Suprapubic skin (tissue), 4 donors: ENCODE data around the gene SLC15A4. TPM values are rescaled to one million over a fixed set of nuclear protein-coding genes. Genes with fewer than 3 reads are reported as not detected.

ENCODE experiments used
- DNase-seq, 2 donors: peaks; one replicate each; pipeline ENCODE4 v3.0.0-alpha.2; 2019; ENCODE audit warnings: low spot score in 2 of 2
- H3K27ac ChIP-seq: fragments of 200-600 bp; sonication (generic); one replicate; pipeline ENCODE4 v1.5.1; 2019
- H3K27me3 ChIP-seq: fragments of 200-600 bp; sonication (generic); one replicate; pipeline ENCODE4 v1.5.1; 2019
- H3K36me3 ChIP-seq: fragments of 200-600 bp; sonication (generic); one replicate; pipeline ENCODE4 v1.5.1; 2019
- H3K4me1 ChIP-seq: fragments of 200-600 bp; sonication (generic); one replicate; pipeline ENCODE4 v1.5.1; 2019
- H3K4me3 ChIP-seq: fragments of 200-600 bp; sonication (generic); one replicate; pipeline ENCODE4 v1.5.1; 2019; ENCODE audit warnings: mild to moderate bottlenecking
- H3K9me3 ChIP-seq: fragments of 200-600 bp; sonication (generic); one replicate; pipeline ENCODE4 v1.5.1; 2019
- CTCF ChIP-seq, 2 donors: fragments of 200-600 bp in 1 of 2; fragments of 450-650 bp in 1 of 2; sonication (generic) in 1 of 2; IDR thresholded peaks; one replicate each; pipeline ENCODE4 v1.5.1; 2016 to 2019; ENCODE audit warnings: antibody characterized with exemption in 2 of 2, mild to moderate bottlenecking in 1 of 2, moderate library complexity in 1 of 2
- EP300 ChIP-seq: sonication (generic); formaldehyde crosslinking; IDR thresholded peaks from one replicate; pipeline ENCODE4 v1.6.1; 2017; ENCODE audit warnings: antibody characterized with exemption
- POLR2A ChIP-seq, 2 donors: fragments of 450-650 bp; IDR thresholded peaks; one replicate each; pipeline ENCODE4 v1.6.1; 2017; ENCODE audit warnings: antibody characterized with exemption in 2 of 2, mild to moderate bottlenecking in 2 of 2, moderate library complexity in 2 of 2
- POLR2AphosphoS5 ChIP-seq, 3 donors: sonication (generic); formaldehyde crosslinking; IDR thresholded peaks; one replicate each; pipeline ENCODE4 v1.6.1; 2017; ENCODE audit warnings: antibody characterized with exemption in 3 of 3
- WGBS: methylation state at CpG from one replicate; pipeline ENCODE4 v1.1.5; 2018; 5-methylcytosine and 5-hydroxymethylcytosine counted together
- total RNA-seq, 4 donors: library from RNA; depleted of rRNA; stranded (reverse); fragments of >200 nt; gene quantifications; one replicate each; pipeline ENCODE4 v1.1.0, GENCODE V29; 2016

The SLC15A4 gene
- total RNA-seq, 4 donors from 2014 or later: 35.2 to 51.7 (median 45.6) TPM

GRCh38 chr12:128798571-128799341 is 25.0 kb downstream of the SLC15A4 start:
- Histone ChIP-seq H3K4me1 (no peaks in the 10 kb centered on the region), H3K9me3 (no peaks in the 10 kb centered on the region), H3K27ac (no peak overlapping the region), H3K27me3 (no peaks in the 10 kb centered on the region), H3K4me3 (no peak overlapping the region), H3K36me3 (peaks cover 74% of the 10 kb centered on the region)
- DNase-seq: no peak
- WGBS: 86% methylated on average over 22 of the region's 22 CpGs
- no peak for TF ChIP-seq POLR2AphosphoS5 (IDR thresholded peaks at IDR 0.05)
- TF ChIP-seq CTCF (IDR thresholded peaks at IDR 0.05): no peak
- TF ChIP-seq EP300: no peak
- TF ChIP-seq POLR2A (IDR thresholded peaks at IDR 0.05): no peak

GRCh38 chr12:128797119-128798118 is 26.3 kb downstream of the SLC15A4 start:
- WGBS: 81% methylated on average over 19 of the region's 20 CpGs
- H3K27me3 ChIP-seq: no peaks in the 10 kb centered on the region
- H3K9me3 ChIP-seq: no peaks in the 10 kb centered on the region
- H3K36me3 ChIP-seq: peaks cover 86% of the 10 kb centered on the region
- H3K27ac ChIP-seq: no peak overlapping the region
- H3K4me3 ChIP-seq: no peak overlapping the region
- DNase-seq: no peak
- H3K4me1 ChIP-seq: no peaks in the 10 kb centered on the region
- TF ChIP-seq EP300 (no peak), POLR2A (IDR thresholded peaks at IDR 0.05) (no peak), CTCF (IDR thresholded peaks at IDR 0.05) (no peak), POLR2AphosphoS5 (IDR thresholded peaks at IDR 0.05) (no peak)

GRCh38 chr12:128796439-128797118 is 27.2 kb downstream of the SLC15A4 start:
- no peaks in the 10 kb centered on the region for H3K9me3 ChIP-seq
- H3K27ac ChIP-seq: no peak overlapping the region
- WGBS: 87% methylated on average over 13 of the region's 19 CpGs
- TF ChIP-seq EP300 (no peak), POLR2AphosphoS5 (IDR thresholded peaks at IDR 0.05) (no peak), POLR2A (IDR thresholded peaks at IDR 0.05) (no peak), CTCF (IDR thresholded peaks at IDR 0.05) (no peak)
- peaks cover 94% of the 10 kb centered on the region for H3K36me3 ChIP-seq
- no peaks in the 10 kb centered on the region for H3K27me3 ChIP-seq
- no peak overlapping the region for H3K4me3 ChIP-seq
- H3K4me1 ChIP-seq: no peaks in the 10 kb centered on the region
- DNase-seq: no peak

GRCh38 chr12:128795530-128796361 is 28.0 kb downstream of the SLC15A4 start:
- H3K36me3 ChIP-seq: peaks cover 95% of the 10 kb centered on the region
- no peaks in the 10 kb centered on the region for H3K27me3 ChIP-seq
- WGBS: 90% methylated on average over 30 of the region's 30 CpGs
- H3K4me3 ChIP-seq: no peak overlapping the region
- no peak overlapping the region for H3K27ac ChIP-seq
- no peak for DNase-seq
- H3K4me1 ChIP-seq: no peaks in the 10 kb centered on the region
- no peaks in the 10 kb centered on the region for H3K9me3 ChIP-seq
- TF ChIP-seq CTCF (IDR thresholded peaks at IDR 0.05) (no peak), POLR2AphosphoS5 (IDR thresholded peaks at IDR 0.05) (no peak), POLR2A (IDR thresholded peaks at IDR 0.05) (no peak), EP300 (no peak)
